ENCODE results near the gene ZBTB6.
"Not testable (repeated sequence)": the region's sequence is repeated elsewhere in the genome, so short reads cannot be mapped to it uniquely, and the experiment has no call there.

ZBTB6 gene

DNA sequence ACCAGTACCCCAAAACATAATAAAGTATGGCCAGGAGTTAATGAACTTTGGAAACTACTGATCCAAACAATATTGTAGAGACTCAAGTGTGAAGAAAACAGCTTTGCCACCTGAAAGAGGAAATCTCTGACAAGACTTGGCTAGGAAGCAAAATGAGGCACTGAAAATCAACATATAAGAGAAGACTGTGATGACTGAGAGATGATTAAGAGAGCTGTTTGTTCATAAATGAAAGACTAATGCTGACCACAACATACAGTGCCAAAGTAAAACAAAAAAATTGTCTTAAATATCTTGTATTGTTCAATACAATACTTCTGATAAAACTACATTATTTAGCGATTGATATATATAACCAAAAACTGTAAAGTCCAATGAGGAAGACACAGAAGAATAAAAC lies 15.2 kb downstream of the ZBTB6 start:
- Histone ChIP-seq H3K9ac (ENCODE audit: insufficient read length, low read depth) (no peak overlapping the region), H3K36me3 (ENCODE audit: insufficient read depth, insufficient read length, low read length) (peaks cover 58% of the 10 kb centered on the region), H3K4me1 (ENCODE audit: insufficient read depth, insufficient read length) (no peaks in the 10 kb centered on the region), H3K9me3 (ENCODE audit: insufficient read depth, low read length) (no peaks in the 10 kb centered on the region), H3K27me3 (ENCODE audit: insufficient read depth, insufficient read length) (no peaks in the 10 kb centered on the region), H3K4me3 (ENCODE audit: insufficient read length, low read depth) (no peak overlapping the region)
- TF ChIP-seq YY1 (IDR thresholded peaks at IDR 0.05; ENCODE audit: insufficient read depth, insufficient read length) (no peak), SUZ12 (IDR thresholded peaks at IDR 0.05; ENCODE audit: extremely low read depth, insufficient read depth, insufficient read length) (no peak), ZNF274 (IDR thresholded peaks at IDR 0.05; ENCODE audit: low read depth, low read length) (no peak)
- DNase-seq (ENCODE audit: low read depth, low spot score) = no peak

DNA sequence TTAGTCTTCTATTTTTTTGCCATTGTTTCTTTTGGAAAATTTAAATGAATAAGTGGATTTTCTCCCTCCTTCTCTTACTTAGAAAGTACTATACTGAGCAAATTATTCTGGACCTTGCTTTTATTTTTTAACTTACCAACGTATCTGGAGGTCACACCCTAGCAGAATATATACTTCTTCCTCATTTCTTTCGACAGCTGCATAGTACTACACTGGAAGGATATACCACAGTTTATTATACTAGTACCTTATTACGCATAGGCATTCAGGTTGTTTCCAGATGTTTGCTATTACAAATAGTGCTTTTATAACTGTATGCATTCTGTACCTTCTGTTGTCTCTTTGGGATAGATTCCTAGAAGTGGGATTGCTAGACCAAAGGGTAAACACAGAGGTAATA lies 24.6 kb downstream of the ZBTB6 start:
- Histone ChIP-seq H3K4me1 (ENCODE audit: insufficient read depth, insufficient read length) (no peaks in the 10 kb centered on the region), H3K4me3 (ENCODE audit: insufficient read length, low read depth) (no peak overlapping the region), H3K9me3 (ENCODE audit: insufficient read depth, low read length) (no peaks in the 10 kb centered on the region), H3K27me3 (ENCODE audit: insufficient read depth, insufficient read length) (no peaks in the 10 kb centered on the region), H3K9ac (ENCODE audit: insufficient read length, low read depth) (no peak overlapping the region), H3K36me3 (ENCODE audit: insufficient read depth, insufficient read length, low read length) (peaks cover 73% of the 10 kb centered on the region)
- no peak for DNase-seq (ENCODE audit: low read depth, low spot score)
- TF ChIP-seq ZNF274 (IDR thresholded peaks at IDR 0.05; ENCODE audit: low read depth, low read length) (no peak), SUZ12 (IDR thresholded peaks at IDR 0.05; ENCODE audit: extremely low read depth, insufficient read depth, insufficient read length) (no peak), YY1 (IDR thresholded peaks at IDR 0.05; ENCODE audit: insufficient read depth, insufficient read length) (no peak)

DNA sequence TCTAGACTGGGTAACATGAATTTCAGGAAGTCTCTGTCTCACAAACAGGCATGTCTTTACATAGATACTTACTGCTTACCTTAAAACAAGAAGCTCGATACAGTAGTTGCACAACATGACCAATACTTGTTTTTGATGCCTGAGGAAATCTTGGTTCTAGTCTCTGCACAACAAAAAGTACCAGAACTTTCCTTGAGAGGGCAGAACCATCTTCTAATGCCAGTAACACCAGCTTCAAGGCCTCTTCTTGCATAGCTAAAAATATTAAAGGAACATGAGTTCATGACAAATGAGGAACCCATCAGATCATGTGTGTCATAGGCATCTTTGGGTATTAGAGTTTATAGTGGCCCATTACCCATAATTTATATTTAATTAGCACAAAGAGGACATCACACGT lies 30.0 kb downstream of the ZBTB6 start:
- TF ChIP-seq SUZ12 (IDR thresholded peaks at IDR 0.05; ENCODE audit: extremely low read depth, insufficient read depth, insufficient read length) (no peak), YY1 (IDR thresholded peaks at IDR 0.05; ENCODE audit: insufficient read depth, insufficient read length) (no peak), ZNF274 (IDR thresholded peaks at IDR 0.05; ENCODE audit: low read depth, low read length) (no peak)
- Histone ChIP-seq H3K4me1 (ENCODE audit: insufficient read depth, insufficient read length) (no peaks in the 10 kb centered on the region), H3K27me3 (ENCODE audit: insufficient read depth, insufficient read length) (no peaks in the 10 kb centered on the region), H3K9me3 (ENCODE audit: insufficient read depth, low read length) (no peaks in the 10 kb centered on the region), H3K9ac (ENCODE audit: insufficient read length, low read depth) (no peak overlapping the region), H3K36me3 (ENCODE audit: insufficient read depth, insufficient read length, low read length) (peaks cover 81% of the 10 kb centered on the region), H3K4me3 (ENCODE audit: insufficient read length, low read depth) (no peak overlapping the region)
- no peak for DNase-seq (ENCODE audit: low read depth, low spot score)

DNA sequence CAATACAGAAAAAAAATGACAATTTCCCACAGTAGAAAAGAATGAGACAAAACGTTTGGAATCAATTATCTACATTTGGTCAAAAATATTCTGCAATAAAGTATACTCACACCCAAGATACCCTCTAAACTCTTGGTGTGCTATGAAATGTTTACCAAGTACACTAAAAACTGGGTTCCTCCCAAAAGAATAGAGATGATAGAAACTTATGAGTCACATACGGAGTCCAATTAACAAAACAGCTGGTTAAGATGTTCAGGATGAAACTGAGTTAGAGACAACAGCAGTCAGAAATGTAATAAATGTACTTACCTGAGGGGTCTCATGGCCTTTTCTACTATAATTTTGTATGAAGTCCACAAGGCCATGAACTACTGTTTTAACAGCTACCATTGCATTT lies 33.7 kb downstream of the ZBTB6 start:
- Histone ChIP-seq H3K9ac (ENCODE audit: insufficient read length, low read depth) (no peak overlapping the region), H3K27me3 (ENCODE audit: insufficient read depth, insufficient read length) (no peaks in the 10 kb centered on the region), H3K4me3 (ENCODE audit: insufficient read length, low read depth) (no peak overlapping the region), H3K36me3 (ENCODE audit: insufficient read depth, insufficient read length, low read length) (peaks cover 84% of the 10 kb centered on the region), H3K4me1 (ENCODE audit: insufficient read depth, insufficient read length) (no peaks in the 10 kb centered on the region), H3K9me3 (ENCODE audit: insufficient read depth, low read length) (no peaks in the 10 kb centered on the region)
- DNase-seq (ENCODE audit: low read depth, low spot score) = no peak
- TF ChIP-seq ZNF274 (IDR thresholded peaks at IDR 0.05; ENCODE audit: low read depth, low read length) = no peak
- TF ChIP-seq SUZ12 (IDR thresholded peaks at IDR 0.05; ENCODE audit: extremely low read depth, insufficient read depth, insufficient read length) = no peak
- TF ChIP-seq YY1 (IDR thresholded peaks at IDR 0.05; ENCODE audit: insufficient read depth, insufficient read length) = no peak

DNA sequence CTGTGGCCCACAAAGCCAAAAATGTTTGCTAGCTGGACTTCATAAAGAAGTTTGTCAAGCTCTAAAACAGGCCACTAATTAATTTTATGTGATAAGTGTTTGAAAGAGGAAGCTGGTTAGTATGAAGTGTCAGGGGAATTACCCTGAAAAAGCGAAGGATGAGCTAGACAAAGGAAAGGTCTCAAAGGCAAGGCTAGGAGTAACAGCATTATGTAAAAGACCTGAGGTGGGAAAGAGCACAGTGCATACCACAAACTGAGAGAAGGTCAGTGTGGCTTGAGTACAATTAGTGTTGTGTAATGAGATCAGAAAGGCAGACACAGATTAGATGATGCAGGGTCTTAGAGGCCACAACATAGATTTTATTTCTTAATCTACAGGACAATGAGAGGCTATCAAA lies 37.6 kb downstream of the ZBTB6 start:
- no peak for DNase-seq (ENCODE audit: low read depth, low spot score)
- H3K4me1 ChIP-seq (ENCODE audit: insufficient read depth, insufficient read length) = no peaks in the 10 kb centered on the region
- H3K27me3 ChIP-seq (ENCODE audit: insufficient read depth, insufficient read length) = no peaks in the 10 kb centered on the region
- peaks cover 87% of the 10 kb centered on the region for H3K36me3 ChIP-seq (ENCODE audit: insufficient read depth, insufficient read length, low read length)
- no peak overlapping the region for H3K4me3 ChIP-seq (ENCODE audit: insufficient read length, low read depth)
- H3K9me3 ChIP-seq (ENCODE audit: insufficient read depth, low read length) = no peaks in the 10 kb centered on the region
- TF ChIP-seq SUZ12 (IDR thresholded peaks at IDR 0.05; ENCODE audit: extremely low read depth, insufficient read depth, insufficient read length) (no peak), ZNF274 (IDR thresholded peaks at IDR 0.05; ENCODE audit: low read depth, low read length) (no peak), YY1 (IDR thresholded peaks at IDR 0.05; ENCODE audit: insufficient read depth, insufficient read length) (no peak)
- H3K9ac ChIP-seq (ENCODE audit: insufficient read length, low read depth) = no peak overlapping the region

DNA sequence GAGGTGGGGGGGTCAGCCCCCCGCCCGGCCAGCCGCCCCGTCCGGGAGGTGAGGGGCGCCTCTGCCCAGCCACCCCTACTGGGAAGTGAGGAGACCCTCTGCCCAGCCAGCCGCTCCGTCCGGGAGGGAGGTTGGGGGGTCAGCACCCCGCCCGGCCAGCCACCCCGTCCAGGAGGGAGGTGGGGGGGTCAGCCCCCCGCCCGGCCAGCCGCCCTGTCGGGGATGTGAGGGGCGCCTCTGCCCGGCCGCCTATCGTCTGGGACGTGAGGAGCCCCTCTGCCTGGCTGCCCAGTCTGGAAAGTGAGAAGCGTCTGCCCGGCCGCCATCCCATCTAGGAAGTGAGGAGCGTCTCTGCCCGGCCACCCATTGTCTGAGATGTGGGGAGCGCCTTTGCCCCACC lies 45.8 kb downstream of the ZBTB6 start:
- not testable (repeated sequence) for H3K4me1 ChIP-seq (ENCODE audit: insufficient read depth, insufficient read length); H3K9ac ChIP-seq (ENCODE audit: insufficient read length, low read depth); H3K4me3 ChIP-seq (ENCODE audit: insufficient read length, low read depth); H3K27me3 ChIP-seq (ENCODE audit: insufficient read depth, insufficient read length); DNase-seq (ENCODE audit: low read depth, low spot score); H3K9me3 ChIP-seq (ENCODE audit: insufficient read depth, low read length)
- H3K36me3 ChIP-seq (ENCODE audit: insufficient read depth, insufficient read length, low read length) = peaks cover 53% of the 10 kb centered on the region

DNA sequence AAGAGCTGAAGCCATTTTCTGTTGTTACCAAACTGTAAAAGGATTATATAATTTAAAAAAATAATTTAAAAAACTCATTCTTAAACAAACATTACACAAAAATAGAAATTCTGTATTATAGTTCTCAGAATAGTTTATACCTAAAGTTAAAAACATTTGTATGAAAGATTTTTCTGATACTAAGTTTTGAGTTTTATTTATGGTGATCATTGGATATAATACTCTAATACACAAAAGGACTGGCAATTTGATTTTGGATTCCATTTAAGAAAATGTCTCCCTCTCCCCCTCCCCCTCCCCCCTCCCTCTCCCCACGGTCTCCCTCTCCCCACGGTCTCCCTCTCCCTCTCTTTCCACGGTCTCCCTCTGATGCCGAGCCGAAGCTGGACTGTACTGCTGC lies 47.0 kb downstream of the ZBTB6 start:
- peaks cover 54% of the 10 kb centered on the region for H3K36me3 ChIP-seq (ENCODE audit: insufficient read depth, insufficient read length, low read length)
- no peak overlapping the region for H3K9ac ChIP-seq (ENCODE audit: insufficient read length, low read depth)
- DNase-seq (ENCODE audit: low read depth, low spot score) = no peak

DNA sequence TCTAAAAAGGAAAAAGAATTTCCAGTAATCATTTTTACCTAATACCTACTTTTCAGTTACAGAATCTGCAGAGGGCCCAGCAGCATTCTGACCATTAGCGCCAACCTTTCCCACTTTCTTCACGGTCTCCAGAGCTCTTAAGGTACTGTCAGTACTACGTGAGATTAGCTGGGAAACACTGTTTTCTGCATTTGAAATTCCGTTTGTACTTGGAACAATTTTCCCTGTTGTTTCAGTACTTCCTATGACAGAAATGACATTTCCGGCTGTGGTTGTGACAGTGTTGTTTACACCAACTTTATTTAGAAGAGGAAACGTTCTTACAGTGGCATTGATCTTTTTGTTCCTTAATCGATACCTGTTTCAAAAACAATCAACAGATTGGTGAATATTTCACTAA lies 47.8 kb downstream of the ZBTB6 start:
- no peaks in the 10 kb centered on the region for H3K4me1 ChIP-seq (ENCODE audit: insufficient read depth, insufficient read length)
- TF ChIP-seq ZNF274 (IDR thresholded peaks at IDR 0.05; ENCODE audit: low read depth, low read length) (no peak), YY1 (IDR thresholded peaks at IDR 0.05; ENCODE audit: insufficient read depth, insufficient read length) (no peak), SUZ12 (IDR thresholded peaks at IDR 0.05; ENCODE audit: extremely low read depth, insufficient read depth, insufficient read length) (no peak)

More for the DNA sequence above, 47.0 kb downstream of the ZBTB6 start:
- Histone ChIP-seq H3K9me3 (ENCODE audit: insufficient read depth, low read length) (0 out of 2 replicates have a peak, but pooled peaks cover 5% of the 10 kb centered on the region), H3K4me3 (ENCODE audit: insufficient read length, low read depth) (no peak overlapping the region), H3K27me3 (ENCODE audit: insufficient read depth, insufficient read length) (no peaks in the 10 kb centered on the region), H3K4me1 (ENCODE audit: insufficient read depth, insufficient read length) (no peaks in the 10 kb centered on the region)
- TF ChIP-seq SUZ12 (IDR thresholded peaks at IDR 0.05; ENCODE audit: extremely low read depth, insufficient read depth, insufficient read length) (no peak), YY1 (IDR thresholded peaks at IDR 0.05; ENCODE audit: insufficient read depth, insufficient read length) (no peak), ZNF274 (IDR thresholded peaks at IDR 0.05; ENCODE audit: low read depth, low read length) (no peak)

More for the DNA sequence above, 47.8 kb downstream of the ZBTB6 start:
- H3K9ac ChIP-seq (ENCODE audit: insufficient read length, low read depth) = no peak overlapping the region
- no peak overlapping the region for H3K4me3 ChIP-seq (ENCODE audit: insufficient read length, low read depth)
- peaks cover 54% of the 10 kb centered on the region for H3K36me3 ChIP-seq (ENCODE audit: insufficient read depth, insufficient read length, low read length)
- H3K9me3 ChIP-seq (ENCODE audit: insufficient read depth, low read length) = 0 out of 2 replicates have a peak, but pooled peaks cover 5% of the 10 kb centered on the region
- no peaks in the 10 kb centered on the region for H3K27me3 ChIP-seq (ENCODE audit: insufficient read depth, insufficient read length)
- DNase-seq (ENCODE audit: low read depth, low spot score) = no peak

All from NT2/D1 (cell line).